Measurements from ENCODE around the gene ITFG1. TPM values are rescaled to one million over a fixed set of nuclear protein-coding genes. Genes with fewer than 3 reads are reported as not detected.

The ITFG1 gene
- total RNA-seq, 1 donor from 2014 or later: 41.3 TPM

GRCh38 chr16:47236716-47237115 is 224.1 kb downstream of the ITFG1 start:
- DNase-seq (ENCODE audit: low spot score, unreplicated experiment): no peak
- Mint-ChIP-seq H3K27ac (no peak overlapping the region), H3K4me1 (ENCODE audit: low read depth) (no peaks in the 10 kb centered on the region), H3K27me3 (no peaks in the 10 kb centered on the region), H3K4me3 (ENCODE audit: low read depth) (no peak overlapping the region), H3K9me3 (ENCODE audit: low read depth) (no peaks in the 10 kb centered on the region), H3K36me3 (ENCODE audit: insufficient read depth) (peaks cover 7% of the 10 kb centered on the region)
- no peak for TF ChIP-seq CTCF (IDR thresholded peaks at IDR 0.05; ENCODE audit: unreplicated experiment)

- no peaks in the 10 kb centered on the region for H3K27me3 Mint-ChIP-seq
- TF ChIP-seq CTCF (IDR thresholded peaks at IDR 0.05; ENCODE audit: unreplicated experiment): no peak
- DNase-seq (ENCODE audit: low spot score, unreplicated experiment): no peak
- peaks cover 11% of the 10 kb centered on the region for H3K36me3 Mint-ChIP-seq (ENCODE audit: insufficient read depth)
- H3K27ac Mint-ChIP-seq: no peak overlapping the region
- peaks cover 11% of the 10 kb centered on the region for H3K4me1 Mint-ChIP-seq (ENCODE audit: low read depth)
- no peaks in the 10 kb centered on the region for H3K9me3 Mint-ChIP-seq (ENCODE audit: low read depth)
- H3K4me3 Mint-ChIP-seq (ENCODE audit: low read depth): no peak overlapping the region
Measured at GRCh38 chr16:47230296-47230695, 230.6 kb downstream of the ITFG1 start.

- H3K4me3 Mint-ChIP-seq (ENCODE audit: low read depth): no peak overlapping the region
- H3K4me1 Mint-ChIP-seq (ENCODE audit: low read depth): peaks cover 11% of the 10 kb centered on the region
- peak overlapping the region; percentile 63 for H3K27ac Mint-ChIP-seq
- H3K27me3 Mint-ChIP-seq: no peaks in the 10 kb centered on the region
- no peak for DNase-seq (ENCODE audit: low spot score, unreplicated experiment)
- peaks cover 5% of the 10 kb centered on the region for H3K9me3 Mint-ChIP-seq (ENCODE audit: low read depth)
- TF ChIP-seq CTCF (IDR thresholded peaks at IDR 0.05; ENCODE audit: unreplicated experiment): no peak
- H3K36me3 Mint-ChIP-seq (ENCODE audit: insufficient read depth): peaks cover 16% of the 10 kb centered on the region
Measured at GRCh38 chr16:47229053-47230050, 231.5 kb downstream of the ITFG1 start.

- no peak for TF ChIP-seq CTCF (IDR thresholded peaks at IDR 0.05; ENCODE audit: unreplicated experiment)
- H3K27ac Mint-ChIP-seq: no peak overlapping the region
- peaks cover 7% of the 10 kb centered on the region for H3K9me3 Mint-ChIP-seq (ENCODE audit: low read depth)
- no peaks in the 10 kb centered on the region for H3K27me3 Mint-ChIP-seq
- peaks cover 11% of the 10 kb centered on the region for H3K4me1 Mint-ChIP-seq (ENCODE audit: low read depth)
- H3K4me3 Mint-ChIP-seq (ENCODE audit: low read depth): no peak overlapping the region
- DNase-seq (ENCODE audit: low spot score, unreplicated experiment): no peak
- peaks cover 19% of the 10 kb centered on the region for H3K36me3 Mint-ChIP-seq (ENCODE audit: insufficient read depth)
Measured at GRCh38 chr16:47228241-47228640, 232.6 kb downstream of the ITFG1 start.

GRCh38 chr16:47213761-47214440 is 247.0 kb downstream of the ITFG1 start:
- Mint-ChIP-seq H3K27me3 (no peaks in the 10 kb centered on the region), H3K4me1 (ENCODE audit: low read depth) (no peaks in the 10 kb centered on the region), H3K36me3 (ENCODE audit: insufficient read depth) (peaks cover 7% of the 10 kb centered on the region), H3K27ac (no peak overlapping the region), H3K9me3 (ENCODE audit: low read depth) (no peaks in the 10 kb centered on the region), H3K4me3 (ENCODE audit: low read depth) (no peak overlapping the region)
- DNase-seq (ENCODE audit: low spot score, unreplicated experiment): no peak
- TF ChIP-seq CTCF (IDR thresholded peaks at IDR 0.05; ENCODE audit: unreplicated experiment): no peak
